H1 (cell line): ENCODE data around the gene LRRC10. TPM values are rescaled to one million over a fixed set of nuclear protein-coding genes. Genes with fewer than 3 reads are reported as not detected.

Experiments
- CTCF ChIA-PET: fragments of 300-600 bp; sonication (Branson Sonifier 250); formaldehyde crosslinking; loops from one replicate; lab custom pipeline; 2021; ENCODE audit not compliant: partially characterized antibody; lab: Charles Lee
- POLR2A ChIA-PET: fragments of 300-600 bp; sonication (Branson Sonifier 250); formaldehyde crosslinking; loops from one replicate; lab custom pipeline; 2021; ENCODE audit warnings: inconsistent platforms; ENCODE audit not compliant: partially characterized antibody; lab: Charles Lee
- DNase-seq, 2 experiments: peaks; one replicate each; pipeline versions ENCODE4 v3.0.0 to v3.0.0-alpha.2; 2010 to 2022; ENCODE audit warnings: low spot score in 2 of 2, low read depth in 1 of 2, mixed read lengths in 1 of 2
- FAIRE-seq: peaks from 2 replicates; lab custom pipeline; 2011; peaks lifted over from hg19 to GRCh38; lab: Jason Lieb, UNC
- H2AFZ ChIP-seq: 2 replicates; pipeline ENCODE4 v1.8.1; 2012; ENCODE audit warnings: low read length, inconsistent platforms
- H2AK5ac ChIP-seq: 2 replicates; pipeline ENCODE4 v1.6.1; 2013; ENCODE audit warnings: low read depth, low read length
- H2BK120ac ChIP-seq: replicated peaks from 2 replicates; pipeline ENCODE3; 2013; ENCODE audit warnings: low read depth, low read length, inconsistent platforms
- H2BK12ac ChIP-seq: 2 replicates; pipeline ENCODE4 v1.6.1; 2013; ENCODE audit warnings: low read depth, low read length
- H2BK15ac ChIP-seq: 2 replicates; pipeline ENCODE4 v1.6.1; 2013; ENCODE audit warnings: low read length
- H2BK20ac ChIP-seq: 2 replicates; pipeline ENCODE4 v1.6.1; 2013; ENCODE audit warnings: low read length
- H2BK5ac ChIP-seq: 2 replicates; pipeline ENCODE4 v1.6.1; 2013; ENCODE audit warnings: low read depth, low read length
- H3K14ac ChIP-seq: 2 replicates; pipeline ENCODE4 v1.6.1; 2013; ENCODE audit warnings: inconsistent platforms; ENCODE audit not compliant: insufficient read length
- H3K18ac ChIP-seq: 2 replicates; pipeline ENCODE4 v1.6.1; 2013; ENCODE audit warnings: low read length; ENCODE audit errors: extremely low read depth
- H3K23ac ChIP-seq: 2 replicates; pipeline ENCODE4 v1.6.1; 2013; ENCODE audit warnings: inconsistent platforms; ENCODE audit not compliant: insufficient read length
- H3K23me2 ChIP-seq: 2 replicates; pipeline ENCODE4 v1.6.1; 2013; ENCODE audit warnings: low read depth, low read length
- H3K27ac ChIP-seq: 2 replicates; pipeline ENCODE4 v1.6.1; 2011; ENCODE audit warnings: low read depth, low read length, inconsistent platforms
- H3K27me3 ChIP-seq, 4 experiments: replicated peaks in 1 of 4; 1 replicate in 1 of 4; 2 replicates in 3 of 4; pipeline versions ENCODE4 v1.6.1 to v1.8.1; 2011 to 2013; ENCODE audit warnings: low read length in 3 of 4, mild to moderate bottlenecking in 3 of 4, inconsistent platforms in 2 of 4, mixed read lengths in 2 of 4, moderate library complexity in 1 of 4; ENCODE audit not compliant: control insufficient read depth in 3 of 4, insufficient read depth in 3 of 4; ENCODE audit errors: extremely low read depth in 1 of 4
- H3K36me3 ChIP-seq, 4 experiments: 2 replicates each; pipeline versions ENCODE4 v1.6.1 to v1.8.1; 2011 to 2013; ENCODE audit warnings: mild to moderate bottlenecking in 4 of 4, low read length in 3 of 4, moderate library complexity in 2 of 4, control low read depth in 1 of 4, inconsistent platforms in 1 of 4; ENCODE audit not compliant: insufficient read depth in 4 of 4, control insufficient read depth in 2 of 4
- H3K4ac ChIP-seq: replicated peaks from 2 replicates; pipeline ENCODE3; 2013; ENCODE audit warnings: low read length, low read depth, mixed read lengths, inconsistent platforms; ENCODE audit not compliant: insufficient read length
- H3K4me1 ChIP-seq, 4 experiments: replicated peaks in 1 of 4; 1 replicate in 1 of 4; 2 replicates in 3 of 4; pipeline versions ENCODE4 v1.6.1 to v1.8.1; 2011 to 2013; ENCODE audit warnings: low read length in 3 of 4, inconsistent platforms in 2 of 4, mixed read lengths in 1 of 4; ENCODE audit not compliant: insufficient read depth in 4 of 4, control insufficient read depth in 3 of 4
- H3K4me2 ChIP-seq, 2 experiments: 2 replicates each; pipeline versions ENCODE4 v1.6.1 to v1.8.1; 2011 to 2013; ENCODE audit warnings: low read depth in 2 of 2, low read length in 2 of 2, control low read depth in 1 of 2, inconsistent platforms in 1 of 2, mild to moderate bottlenecking in 1 of 2; ENCODE audit not compliant: insufficient read depth in 1 of 2
- H3K4me3 ChIP-seq, 4 experiments: fragments of 200-600, 300-600 bp in 1 of 4; sonication (generic), shearing (Covaris generic), sonication (Bioruptor Twin) in 1 of 4; 2 replicates each; pipeline versions ENCODE4 v1.5.1 to v1.8.1; 2011 to 2016; ENCODE audit warnings: low read length in 4 of 4, low read depth in 3 of 4, control low read depth in 2 of 4, inconsistent platforms in 2 of 4, mild to moderate bottlenecking in 2 of 4, mixed read lengths in 1 of 4, moderate library complexity in 1 of 4; ENCODE audit not compliant: insufficient read depth in 2 of 4; ENCODE audit errors: extremely low read depth in 1 of 4
- H3K56ac ChIP-seq: replicated peaks from 2 replicates; pipeline ENCODE3; 2013; ENCODE audit warnings: low read depth, mild to moderate bottlenecking, mixed read lengths, low read length, inconsistent platforms; ENCODE audit not compliant: insufficient read length
- H3K79me1 ChIP-seq: 2 replicates; pipeline ENCODE4 v1.6.1; 2013; ENCODE audit warnings: low read depth, low read length, control low read depth
- H3K79me2 ChIP-seq, 2 experiments: 2 replicates each; pipeline versions ENCODE4 v1.6.1 to v1.8.1; 2012 to 2013; ENCODE audit warnings: low read length in 2 of 2, mild to moderate bottlenecking in 2 of 2, inconsistent platforms in 1 of 2; ENCODE audit not compliant: insufficient read depth in 2 of 2, control insufficient read depth in 1 of 2
- H3K9ac ChIP-seq, 4 experiments: replicated peaks in 1 of 4; 1 replicate in 1 of 4; 2 replicates in 3 of 4; pipeline versions ENCODE4 v1.6.1 to v1.8.1; 2011 to 2013; ENCODE audit warnings: low read depth in 3 of 4, low read length in 3 of 4, control low read depth in 2 of 4, mild to moderate bottlenecking in 2 of 4, moderate library complexity in 2 of 4, inconsistent platforms in 1 of 4; ENCODE audit errors: extremely low read depth in 1 of 4
- H3K9me3 ChIP-seq, 2 experiments: 2 replicates each; pipeline versions ENCODE4 v1.6.1 to v1.8.1; 2012 to 2013; ENCODE audit warnings: mild to moderate bottlenecking in 2 of 2, moderate library complexity in 2 of 2, control low read depth in 1 of 2, inconsistent platforms in 1 of 2, low read depth in 1 of 2, low read length in 1 of 2, mixed read lengths in 1 of 2; ENCODE audit not compliant: insufficient read depth in 2 of 2
- H4K20me1 ChIP-seq, 2 experiments: replicated peaks in 1 of 2; 2 replicates each; pipeline versions ENCODE3 to v1.8.1; 2011 to 2013; ENCODE audit warnings: inconsistent platforms in 2 of 2, low read length in 2 of 2, mild to moderate bottlenecking in 1 of 2; ENCODE audit not compliant: insufficient read depth in 2 of 2, control insufficient read depth in 1 of 2
- H4K5ac ChIP-seq: 2 replicates; pipeline ENCODE4 v1.6.1; 2013; ENCODE audit warnings: low read length, low read depth, mixed read lengths, inconsistent platforms; ENCODE audit not compliant: insufficient read length
- H4K8ac ChIP-seq: 2 replicates; pipeline ENCODE4 v1.8.0; 2013; ENCODE audit warnings: mild to moderate bottlenecking, moderate library complexity, low read length, inconsistent platforms; ENCODE audit not compliant: insufficient read depth; ENCODE audit errors: extremely low read depth
- H4K91ac ChIP-seq: replicated peaks from 2 replicates; pipeline ENCODE3; 2013; ENCODE audit warnings: low read length, mixed read lengths, inconsistent platforms; ENCODE audit not compliant: insufficient read length
- ATF2 ChIP-seq: IDR thresholded peaks from 2 replicates; pipeline ENCODE4 v1.6.1; 2012; ENCODE audit warnings: low read length, inconsistent platforms
- WGBS, 2 experiments: shearing (Covaris generic) in 1 of 2; methylation state at CpG; one replicate each; pipeline versions ENCODE4 v1.1.6 to v1.1.7; 2013 to 2015; ENCODE audit warnings: low lambda C conversion rate in 2 of 2, mixed read lengths in 2 of 2, inconsistent platforms in 1 of 2, low coverage in 1 of 2, missing lambda C conversion rate in 1 of 2; ENCODE audit not compliant: insufficient replicate concordance in 2 of 2, insufficient coverage in 1 of 2, insufficient read length in 1 of 2; ENCODE audit errors: extremely low coverage in 1 of 2, missing lambda C conversion rate in 1 of 2; 5-methylcytosine and 5-hydroxymethylcytosine counted together
- polyA plus RNA-seq, 7 experiments: library from polyadenylated mRNA; depleted of rRNA in 3 of 7; stranded (reverse) in 5 of 7; unstranded in 2 of 7; fragments of >200 nt in 5 of 7; fragments of 200-250 nt in 2 of 7; gene quantifications; 1 replicate in 5 of 7; 2 replicates in 1 of 7; 4 replicates in 1 of 7; pipeline versions ENCODE4 v1.2.1 to v1.2.3, GENCODE V29; 2011 to 2013; ENCODE audit warnings: missing spikeins in 2 of 7, mixed read lengths in 2 of 7
- total RNA-seq: library from RNA; stranded (reverse); fragmentation: NEBNext Ultra II Directional; extraction: Animal tissue kit (Norgen Biotek cat#: 25700); gene quantifications from 2 replicates; pipeline ENCODE4 v1.2.1, GENCODE V29; 2021

The LRRC10 gene
- total and polyA plus RNA-seq, 2 of the 8 experiments (the other 6 are each of a cell fraction or from before 2014, with no cell fraction given): not detected

- Histone ChIP-seq H3K4me1 (no peaks in the 10 kb centered on the region), H3K9me3 (no peaks in the 10 kb centered on the region), H2AFZ (no peak overlapping the region), H2AK5ac (no peak overlapping the region), H3K18ac (no peak overlapping the region), H2BK15ac (no peak overlapping the region)
- 87% methylated on average over 4 of the region's 4 CpGs; no CpG with 5 or more reads in 1 of the 2 experiments for WGBS, 2 experiments
- POLR2A ChIA-PET: interaction anchor here (2.3 kb wide), 1 partner anchor 9 kb away, joined by 11 read pairs; no protein-coding TSS in a partner anchor
- no peak for TF ChIP-seq ATF2
- TF ChIP-seq, all 59 proteins: peak for 0
- Histone ChIP-seq H3K14ac (no peak overlapping the region), H3K23me2 (no peaks in the 10 kb centered on the region), H3K27ac (no peak overlapping the region), H3K79me1 (no peaks in the 10 kb centered on the region), H4K5ac (no peak overlapping the region), H3K4me3 (no peak overlapping the region), H4K20me1 (peaks cover 1 to 2% of the 10 kb centered on the region in 2 experiments), H3K56ac (no peak overlapping the region), H3K36me3 (peaks cover 7 to 15% (median 14%) of the 10 kb centered on the region in 4 experiments; a peak in 7 of 8 replicates), H3K23ac (no peak overlapping the region), H4K8ac (no peak overlapping the region), H2BK20ac (no peak overlapping the region), H3K4ac (no peak overlapping the region), H3K27me3 (no peaks in the 10 kb centered on the region), H2BK5ac (no peak overlapping the region), H2BK120ac (no peak overlapping the region), H4K91ac (no peak overlapping the region), H3K9ac (no peak overlapping the region), H2BK12ac (no peak overlapping the region), H3K79me2 (no peaks in the 10 kb centered on the region), H3K4me2 (no peak overlapping the region)
- CTCF ChIA-PET: interaction anchor here (0.6 to 8.6 kb wide), 5 partner anchors 8 to 951 kb away, joined by 3 to 69 read pairs (median 5); no protein-coding TSS in a partner anchor
- DNase-seq (no peak), FAIRE-seq (no peak)
Measured at GRCh38 chr12:69579029-69579428, 31.7 kb downstream of the LRRC10 start.
